ENCODE results near the gene ABTB2.

Gene ABTB2

GRCh38 chr11:34345991-34346480, 11.8 kb downstream of the ABTB2 start:
- DNase-seq = no peak
- in situ Hi-C loops (cut with MboI; ENCODE audit: low pct_unique_long_range_greater_than_20kb, low sequenced_read_pairs) = no loop called here

- DNase-seq = no peak
- in situ Hi-C loops (cut with MboI; ENCODE audit: low pct_unique_long_range_greater_than_20kb, low sequenced_read_pairs) = no loop called here
Observed at GRCh38 chr11:34345540-34345876, 12.3 kb downstream of the ABTB2 start.

- in situ Hi-C loops (cut with MboI; ENCODE audit: low pct_unique_long_range_greater_than_20kb, low sequenced_read_pairs) = no loop called here
- DNase-seq = no peak
Observed at GRCh38 chr11:34344768-34345539, 12.9 kb downstream of the ABTB2 start.

GRCh38 chr11:34344410-34344767, 13.4 kb downstream of the ABTB2 start:
- in situ Hi-C loops (cut with MboI; ENCODE audit: low pct_unique_long_range_greater_than_20kb, low sequenced_read_pairs) = no loop called here

GRCh38 chr11:34343686-34344085, 14.1 kb downstream of the ABTB2 start:
- in situ Hi-C loops (cut with MboI; ENCODE audit: low pct_unique_long_range_greater_than_20kb, low sequenced_read_pairs) = no loop called here

More at GRCh38 chr11:34344410-34344767, 13.4 kb downstream of the ABTB2 start:
- no peak for DNase-seq

GRCh38 chr11:34343153-34343552, 14.7 kb downstream of the ABTB2 start:
- in situ Hi-C loops (cut with MboI; ENCODE audit: low pct_unique_long_range_greater_than_20kb, low sequenced_read_pairs) = no loop called here
- DNase-seq = no peak

More at GRCh38 chr11:34343686-34344085, 14.1 kb downstream of the ABTB2 start:
- DNase-seq = no peak

- in situ Hi-C loops (cut with MboI; ENCODE audit: low pct_unique_long_range_greater_than_20kb, low sequenced_read_pairs) = no loop called here
- no peak for DNase-seq
Observed at GRCh38 chr11:34341931-34342533, 15.8 kb downstream of the ABTB2 start.

- in situ Hi-C loops (cut with MboI; ENCODE audit: low pct_unique_long_range_greater_than_20kb, low sequenced_read_pairs) = no loop called here
Observed at GRCh38 chr11:34341096-34341495, 16.7 kb downstream of the ABTB2 start.

GRCh38 chr11:34340653-34341052, 17.2 kb downstream of the ABTB2 start:
- no peak for DNase-seq
- in situ Hi-C loops (cut with MboI; ENCODE audit: low pct_unique_long_range_greater_than_20kb, low sequenced_read_pairs) = no loop called here

More at GRCh38 chr11:34341096-34341495, 16.7 kb downstream of the ABTB2 start:
- no peak for DNase-seq

GRCh38 chr11:34339149-34340064, 18.4 kb downstream of the ABTB2 start:
- in situ Hi-C loops (cut with MboI; ENCODE audit: low pct_unique_long_range_greater_than_20kb, low sequenced_read_pairs) = no loop called here
- peak; percentile 65 for DNase-seq

GRCh38 chr11:34337016-34337415, 20.8 kb downstream of the ABTB2 start:
- DNase-seq = no peak
- in situ Hi-C loops (cut with MboI; ENCODE audit: low pct_unique_long_range_greater_than_20kb, low sequenced_read_pairs) = no loop called here

GRCh38 chr11:34335801-34336200, 22.0 kb downstream of the ABTB2 start:
- in situ Hi-C loops (cut with MboI; ENCODE audit: low pct_unique_long_range_greater_than_20kb, low sequenced_read_pairs) = no loop called here

GRCh38 chr11:34335331-34335730, 22.5 kb downstream of the ABTB2 start:
- in situ Hi-C loops (cut with MboI; ENCODE audit: low pct_unique_long_range_greater_than_20kb, low sequenced_read_pairs) = no loop called here
- DNase-seq = no peak

More at GRCh38 chr11:34335801-34336200, 22.0 kb downstream of the ABTB2 start:
- DNase-seq = no peak

GRCh38 chr11:34333787-34334186, 24.0 kb downstream of the ABTB2 start:
- in situ Hi-C loops (cut with MboI; ENCODE audit: low pct_unique_long_range_greater_than_20kb, low sequenced_read_pairs) = no loop called here
- peak; percentile 27 for DNase-seq

- in situ Hi-C loops (cut with MboI; ENCODE audit: low pct_unique_long_range_greater_than_20kb, low sequenced_read_pairs) = no loop called here
- no peak for DNase-seq
Observed at GRCh38 chr11:34332524-34332923, 25.3 kb downstream of the ABTB2 start.

- in situ Hi-C loops (cut with MboI; ENCODE audit: low pct_unique_long_range_greater_than_20kb, low sequenced_read_pairs) = no loop called here
- DNase-seq = no peak
Observed at GRCh38 chr11:34331736-34332135, 26.1 kb downstream of the ABTB2 start.

GRCh38 chr11:34331329-34331728, 26.5 kb downstream of the ABTB2 start:
- in situ Hi-C loops (cut with MboI; ENCODE audit: low pct_unique_long_range_greater_than_20kb, low sequenced_read_pairs) = no loop called here
- DNase-seq = no peak

- in situ Hi-C loops (cut with MboI; ENCODE audit: low pct_unique_long_range_greater_than_20kb, low sequenced_read_pairs) = no loop called here
- no peak for DNase-seq
Observed at GRCh38 chr11:34330653-34331052, 27.2 kb downstream of the ABTB2 start.

- in situ Hi-C loops (cut with MboI; ENCODE audit: low pct_unique_long_range_greater_than_20kb, low sequenced_read_pairs) = no loop called here
- DNase-seq = no peak
Observed at GRCh38 chr11:34329876-34330275, 27.9 kb downstream of the ABTB2 start.

GRCh38 chr11:34328632-34328910, 29.2 kb downstream of the ABTB2 start:
- in situ Hi-C loops (cut with MboI; ENCODE audit: low pct_unique_long_range_greater_than_20kb, low sequenced_read_pairs) = no loop called here
- DNase-seq = no peak
